Cardiac septum (tissue), 1 donor: Measurements from ENCODE around the gene MYCN. TPM values are rescaled to one million over a fixed set of nuclear protein-coding genes. Genes with fewer than 3 reads are reported as not detected.
"Not testable (repeated sequence)": the region's sequence is repeated elsewhere in the genome, so short reads cannot be mapped to it uniquely, and the experiment has no call there.

ENCODE experiments used
- DNase-seq: peaks from one replicate; pipeline ENCODE4 v3.0.0-alpha.2; 2020; ENCODE audit warnings: low spot score
- intact Hi-C: fragments of 100-400 bp; cut with DNase I; formaldehyde crosslinking; loops from one replicate; pipeline ENCODE4 v1.14.0; 2022
- long read RNA-seq: library from polyadenylated mRNA; unstranded; transcript quantifications from one replicate; pipeline ENCODE4 v2.0.0, GENCODE V29; 2021
- total RNA-seq: library from RNA; stranded (reverse); fragmentation: NEBNext Ultra II Directional; extraction: Animal tissue kit (Norgen Biotek cat#: 25700); gene quantifications from one replicate; pipeline ENCODE4 v1.2.1, GENCODE V29; 2021
- donor health status: DM: no; HTN: no; CAD: no.

MYCN gene
- total RNA-seq, result 0.43 TPM
- long read RNA-seq, result 0 reads

DNA sequence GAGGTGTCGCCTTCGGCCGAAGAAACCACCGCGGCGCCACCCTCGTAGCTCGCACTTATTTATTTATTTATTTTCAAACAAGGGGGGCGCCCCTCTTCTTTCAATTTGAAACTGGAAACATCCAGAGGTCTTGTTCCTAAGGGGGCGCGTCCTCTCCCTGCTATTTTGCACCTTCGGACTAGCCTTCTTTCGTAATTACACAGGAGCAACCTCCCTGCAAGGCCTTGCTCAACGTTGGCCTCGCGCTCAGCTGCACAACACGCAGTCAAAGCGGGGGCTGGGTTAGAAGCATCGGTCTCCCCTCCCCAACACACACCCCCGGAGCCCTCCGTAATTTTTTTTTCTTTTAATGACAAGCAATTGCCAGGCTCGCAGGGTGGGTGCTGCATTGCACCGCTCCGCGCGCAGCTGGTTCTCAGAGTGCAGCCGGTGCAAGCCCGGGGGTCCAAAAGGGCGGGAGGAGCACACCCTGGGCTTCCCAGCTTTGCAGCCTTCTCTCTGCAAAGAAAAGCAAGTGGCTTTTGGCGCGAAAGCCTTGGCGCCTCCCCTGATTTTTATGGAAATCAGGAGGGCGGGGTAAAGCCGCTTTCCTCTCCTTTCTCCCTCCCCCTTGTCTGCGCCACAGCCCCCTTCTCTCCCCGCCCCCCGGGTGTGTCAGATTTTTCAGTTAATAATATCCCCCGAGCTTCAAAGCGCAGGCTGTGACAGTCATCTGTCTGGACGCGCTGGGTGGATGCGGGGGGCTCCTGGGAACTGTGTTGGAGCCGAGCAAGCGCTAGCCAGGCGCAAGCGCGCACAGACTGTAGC, at the start of gene MYCN:
MYCN (plus strand) TSS at position 697 of the 807 bp plus-strand sequence. CDS start 1,515 bp downstream, outside the sequence.
- no peak for DNase-seq

GRCh38 chr2:15890936-15891905, 49.1 kb upstream of the MYCN start:
- intact Hi-C loops, result no loop called here
- DNase-seq, result no peak

More for the DNA sequence above, at the start of gene MYCN:
- intact Hi-C loops, result loop anchor here (1.0 to 10.0 kb wide), 7 partner anchors 277 to 815 kb away; no protein-coding TSS in a partner anchor

DNA sequence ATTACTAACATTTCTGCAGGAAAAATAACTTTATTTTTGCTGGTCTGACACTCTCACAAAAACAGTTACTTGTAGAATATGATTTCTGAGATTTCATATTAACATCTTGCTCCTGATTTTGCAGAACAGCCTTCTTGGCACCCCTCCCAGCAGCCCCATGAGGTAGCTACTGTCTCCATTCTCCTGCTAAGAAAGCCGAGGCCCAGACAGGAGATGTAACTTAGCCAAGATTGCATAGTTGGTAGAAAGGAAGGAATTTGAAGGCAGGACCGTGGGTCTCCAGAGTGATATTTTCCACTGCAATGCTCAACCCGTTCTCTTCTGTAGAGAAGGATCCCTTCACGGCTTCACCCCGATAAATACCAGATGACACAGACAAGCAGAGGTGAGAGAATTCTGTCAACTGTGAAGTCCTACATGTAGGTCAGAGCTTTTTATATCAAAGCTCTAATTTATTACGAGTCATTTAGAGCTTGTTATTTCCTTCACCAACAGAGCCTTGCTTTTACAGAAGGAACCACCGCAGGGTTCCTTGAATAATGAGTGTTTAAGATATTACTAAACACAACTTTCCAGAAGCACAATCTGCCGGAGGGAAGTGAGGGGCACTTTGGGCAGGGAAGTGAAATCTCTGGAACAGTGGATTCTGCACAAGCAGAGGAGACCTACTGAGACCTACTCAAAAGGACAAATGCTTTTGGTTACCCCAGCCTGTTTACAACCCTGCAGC, 48.0 kb upstream of the MYCN start:
- no peak for DNase-seq
- intact Hi-C loops, result no loop called here

GRCh38 chr2:15893085-15893484, 47.3 kb upstream of the MYCN start:
- DNase-seq, result no peak
- intact Hi-C loops, result no loop called here

- DNase-seq, result no peak
- intact Hi-C loops, result no loop called here
Observed at GRCh38 chr2:15893689-15894480, 46.5 kb upstream of the MYCN start.

GRCh38 chr2:15894481-15895144, 45.7 kb upstream of the MYCN start:
- intact Hi-C loops, result no loop called here
- no peak for DNase-seq

- DNase-seq, result no peak
- intact Hi-C loops, result no loop called here
Observed at GRCh38 chr2:15895615-15896469, 44.5 kb upstream of the MYCN start.

DNA sequence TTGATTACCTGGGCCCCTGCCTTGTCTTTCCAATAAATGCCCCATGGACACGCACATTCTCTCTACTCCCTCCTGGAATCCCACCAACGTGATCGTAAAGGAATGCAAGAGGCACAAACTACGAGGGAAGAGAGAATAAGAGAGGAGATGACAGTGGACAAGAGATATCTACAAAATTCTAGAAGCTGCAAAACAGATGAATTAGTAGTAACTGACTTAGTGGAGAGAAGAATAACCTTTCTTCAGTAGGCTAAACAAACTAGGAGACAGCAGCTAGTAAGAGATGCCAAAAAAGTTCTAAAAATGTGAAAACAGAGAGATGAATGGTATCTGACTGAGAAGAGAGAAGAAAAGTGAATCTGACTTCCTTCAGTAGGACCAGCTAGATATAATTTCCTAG, 43.5 kb upstream of the MYCN start:
- DNase-seq, result no peak
- intact Hi-C loops, result no loop called here

DNA sequence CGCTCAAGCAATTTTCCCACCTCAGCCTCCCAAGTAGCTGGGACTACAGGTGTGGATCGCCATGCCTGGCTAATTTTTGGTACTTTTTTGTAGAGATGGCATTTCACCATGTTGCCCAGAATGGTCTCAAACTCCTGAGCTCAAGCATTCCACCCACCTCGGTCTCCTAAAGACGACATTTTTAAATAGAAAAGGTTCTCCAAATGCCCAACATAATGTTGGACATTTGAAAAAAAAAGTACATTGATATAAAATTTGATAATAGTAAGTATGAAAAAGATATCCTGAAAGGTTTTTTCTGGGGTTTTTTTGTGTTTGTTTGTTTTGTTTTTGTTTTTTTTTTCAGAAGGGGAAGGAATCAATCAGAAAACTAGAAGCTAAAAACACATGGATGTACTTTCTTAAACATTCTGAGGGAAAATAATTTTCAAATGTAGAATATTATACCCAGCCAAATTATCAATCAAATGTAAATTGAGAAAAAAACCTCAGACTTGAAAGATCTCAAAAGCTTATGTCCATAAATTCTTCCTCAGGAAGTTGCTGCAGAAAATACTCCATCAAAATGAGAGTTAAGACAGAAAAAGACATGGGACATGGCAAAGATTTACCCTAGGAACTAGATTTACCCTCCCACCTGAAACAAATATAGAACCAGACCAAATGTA, 42.8 kb upstream of the MYCN start:
- intact Hi-C loops, result no loop called here
- no peak for DNase-seq

- intact Hi-C loops, result no loop called here
- no peak for DNase-seq
Observed at GRCh38 chr2:15899327-15899612, 41.1 kb upstream of the MYCN start.

DNA sequence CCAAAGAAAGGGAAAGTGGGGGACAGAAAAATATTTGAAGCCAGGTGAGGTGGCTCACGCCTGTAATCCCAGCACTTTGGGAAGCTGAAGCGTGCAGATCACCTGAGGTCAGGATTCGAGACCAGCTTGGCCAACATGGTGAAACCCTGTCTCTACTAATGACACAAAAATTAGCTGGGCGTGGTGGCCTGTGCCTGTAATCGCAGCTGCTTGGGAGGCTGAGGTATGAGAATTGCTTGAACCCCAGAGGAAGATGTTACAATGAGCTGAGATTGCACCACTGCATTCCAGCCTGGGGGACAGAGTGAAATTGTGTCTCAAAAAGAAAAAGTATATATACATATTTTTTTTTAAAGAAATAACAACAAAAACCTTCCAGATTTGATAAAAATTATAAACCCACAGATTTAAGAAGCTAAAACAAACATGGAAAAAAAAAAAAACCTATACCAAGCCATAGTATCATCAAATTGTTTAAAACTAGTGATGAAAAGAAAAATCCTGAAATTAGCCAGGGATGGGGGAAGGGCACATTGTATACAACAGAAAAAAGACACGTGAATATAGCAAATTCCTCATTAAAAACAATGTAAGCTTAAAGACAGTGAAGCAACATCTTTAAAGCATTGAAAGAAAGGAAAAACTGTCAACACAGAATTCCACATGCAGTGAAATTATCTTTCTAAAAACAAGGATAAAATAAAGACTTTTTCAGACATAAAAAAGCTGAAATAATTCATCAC, 40.4 kb upstream of the MYCN start:
- DNase-seq, result no peak
- intact Hi-C loops, result no loop called here

GRCh38 chr2:15901095-15901807, 39.1 kb upstream of the MYCN start:
- no peak for DNase-seq
- intact Hi-C loops, result no loop called here

DNA sequence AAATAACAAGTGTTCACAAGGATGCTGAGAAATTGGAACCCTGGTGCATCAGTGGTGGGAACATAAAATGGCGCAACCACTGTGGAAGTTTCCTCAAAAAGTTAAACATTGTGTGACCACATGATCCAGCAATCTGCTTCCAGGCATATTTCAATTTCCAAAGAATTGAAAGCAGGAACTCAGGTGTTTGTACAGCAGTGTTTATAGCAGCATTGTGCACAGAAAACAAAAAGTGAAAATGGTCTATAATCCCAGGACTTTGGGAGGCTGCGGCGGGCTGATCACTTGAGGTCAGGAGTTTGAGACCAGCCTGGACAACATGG, 38.6 kb upstream of the MYCN start:
- DNase-seq, result no peak
- intact Hi-C loops, result no loop called here

GRCh38 chr2:15903910-15904309, 36.4 kb upstream of the MYCN start:
- intact Hi-C loops, DNase-seq: not testable (repeated sequence)

GRCh38 chr2:15905267-15905645, 35.1 kb upstream of the MYCN start:
- intact Hi-C loops, result no loop called here
- no peak for DNase-seq

- DNase-seq, result no peak
- intact Hi-C loops, result no loop called here
Observed at GRCh38 chr2:15905986-15906491, 34.3 kb upstream of the MYCN start.
